Spinal cord (tissue), 10 donors: Measurements from ENCODE around the gene YWHAH. TPM values are rescaled to one million over a fixed set of nuclear protein-coding genes. Genes with fewer than 3 reads are reported as not detected.
"Not testable (repeated sequence)": the region's sequence is repeated elsewhere in the genome, so short reads cannot be mapped to it uniquely, and the experiment has no call there.

ENCODE experiments used
- DNase-seq, 6 donors: peaks; one replicate each; pipeline versions ENCODE4 v3.0.0 to v3.0.0-alpha.2; 2013 to 2015; ENCODE audit warnings: low spot score in 6 of 6, low read depth in 4 of 6
- H3K27ac ChIP-seq: one replicate; pipeline ENCODE4 v1.5.1; 2013; ENCODE audit warnings: low read depth, low read length, control low read depth
- H3K27me3 ChIP-seq: one replicate; pipeline ENCODE4 v1.6.1; 2013; ENCODE audit warnings: low read length; ENCODE audit not compliant: control insufficient read depth, insufficient read depth
- H3K36me3 ChIP-seq: one replicate; pipeline ENCODE4 v1.6.1; 2013; ENCODE audit warnings: low read length; ENCODE audit not compliant: control insufficient read depth, insufficient read depth
- H3K4me1 ChIP-seq: one replicate; pipeline ENCODE4 v1.6.1; 2013; ENCODE audit warnings: low read length; ENCODE audit not compliant: control insufficient read depth, insufficient read depth
- H3K4me3 ChIP-seq: one replicate; pipeline ENCODE4 v1.5.1; 2013; ENCODE audit warnings: low read depth, low read length, control low read depth
- H3K9me3 ChIP-seq: one replicate; pipeline ENCODE4 v1.6.1; 2013; ENCODE audit warnings: low read length; ENCODE audit not compliant: control insufficient read depth, insufficient read depth
- WGBS: methylation state at CpG from one replicate; pipeline ENCODE4 v1.1.5; 2013; ENCODE audit warnings: missing lambda C conversion rate; ENCODE audit not compliant: insufficient coverage; 5-methylcytosine and 5-hydroxymethylcytosine counted together
- polyA plus RNA-seq, 2 donors: library from polyadenylated mRNA; unstranded; fragments of 120-200 nt; gene quantifications; one replicate each; pipeline ENCODE4 v1.2.1, GENCODE V29; 2013; ENCODE audit not compliant: insufficient read length in 2 of 2
- total RNA-seq, 2 donors: library from RNA; depleted of rRNA in 1 of 2; stranded (reverse); fragments of 120-200 nt in 1 of 2; fragments of >200 nt in 1 of 2; gene quantifications; one replicate each; pipeline versions ENCODE4 v1.2.3 to v1.2.4, GENCODE V29; 2013 to 2014
- donor health status: healthy.

YWHAH gene
- total and polyA plus RNA-seq, 4 donors = 185 to 578 (median 428) TPM

DNA sequence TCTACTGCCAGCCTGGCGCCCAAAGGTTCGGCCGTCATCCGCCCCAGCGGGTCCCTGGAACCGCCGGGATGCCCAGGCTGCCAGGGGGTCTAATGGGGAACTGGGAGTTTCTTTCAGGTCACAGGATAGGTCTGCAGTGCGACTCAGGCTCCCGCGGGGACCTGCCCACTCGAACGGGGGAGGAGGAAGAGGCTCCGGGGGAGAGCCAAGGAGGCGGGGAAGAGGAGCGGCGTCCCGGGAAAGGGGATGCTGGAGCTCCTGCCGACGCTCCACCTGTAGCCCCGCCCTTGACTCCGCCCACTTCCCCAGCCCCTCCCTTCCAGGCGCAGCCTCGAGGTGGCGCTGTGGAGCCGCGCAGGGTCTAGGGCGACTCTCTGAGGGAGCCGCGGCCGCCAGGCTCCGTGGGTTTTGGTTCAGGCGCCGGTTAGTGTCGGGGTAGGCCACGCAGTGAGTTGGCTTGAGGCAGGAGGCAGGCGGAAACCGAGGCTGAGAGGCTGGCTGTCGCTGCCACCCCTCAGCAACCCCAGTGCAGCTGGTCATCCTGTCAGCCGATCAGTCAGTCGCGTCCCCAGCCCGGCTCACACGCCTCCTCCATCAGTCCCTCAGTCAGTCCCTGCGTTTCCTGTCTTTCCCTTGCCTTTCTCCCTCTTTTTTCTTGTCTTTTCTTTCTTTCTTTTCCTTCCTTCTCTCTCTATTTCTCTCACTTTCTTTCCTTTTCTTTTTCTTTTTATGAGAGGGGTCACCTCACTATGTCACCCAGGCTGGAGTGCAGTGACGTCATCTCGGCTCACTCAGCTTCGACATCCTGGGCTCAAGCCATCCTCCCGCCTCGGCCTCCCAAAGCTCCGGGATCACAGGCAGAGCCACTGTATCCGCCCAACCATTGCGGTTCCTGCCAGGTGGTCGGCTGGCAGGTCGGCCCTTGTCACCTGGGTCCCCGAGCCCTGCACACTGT lies 26.4 kb downstream of the YWHAH start:
- Histone ChIP-seq H3K4me1 (peaks cover 14% of the 10 kb centered on the region), H3K27ac (no peak overlapping the region), H3K4me3 (peak overlapping the region; percentile 40), H3K36me3 (no peaks in the 10 kb centered on the region), H3K9me3 (no peaks in the 10 kb centered on the region), H3K27me3 (no peaks in the 10 kb centered on the region)
- WGBS = 15% methylated on average over 54 of the region's 55 CpGs
- peak in 4 of 6 donors; percentile 56 to 95 (median 83) for DNase-seq

DNA sequence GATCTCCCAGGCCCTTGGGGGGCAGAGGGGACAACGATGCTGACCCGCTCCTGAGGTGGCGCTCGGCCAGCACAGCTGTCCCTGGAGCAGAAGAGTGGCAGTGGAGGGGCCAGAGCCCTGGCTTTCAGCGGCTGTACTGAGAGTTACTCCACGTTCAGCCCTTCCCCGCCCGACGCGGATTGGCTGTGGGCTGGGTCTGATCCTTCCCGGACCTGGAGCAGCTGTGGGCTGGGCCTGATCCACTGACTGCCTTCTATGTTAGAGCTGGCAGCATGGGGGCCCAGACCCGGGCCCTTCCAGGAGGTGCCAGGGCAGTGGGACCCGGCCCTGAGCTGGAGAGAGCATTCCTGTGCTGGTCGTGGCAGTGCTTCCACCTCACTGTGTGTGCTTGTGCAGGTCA lies 27.8 kb downstream of the YWHAH start:
- peaks cover 14% of the 10 kb centered on the region for H3K4me1 ChIP-seq
- no peak for DNase-seq
- WGBS = 76% methylated on average over 14 of the region's 14 CpGs
- no peaks in the 10 kb centered on the region for H3K27me3 ChIP-seq
- H3K9me3 ChIP-seq = no peaks in the 10 kb centered on the region
- no peak overlapping the region for H3K4me3 ChIP-seq
- no peak overlapping the region for H3K27ac ChIP-seq
- no peaks in the 10 kb centered on the region for H3K36me3 ChIP-seq

DNA sequence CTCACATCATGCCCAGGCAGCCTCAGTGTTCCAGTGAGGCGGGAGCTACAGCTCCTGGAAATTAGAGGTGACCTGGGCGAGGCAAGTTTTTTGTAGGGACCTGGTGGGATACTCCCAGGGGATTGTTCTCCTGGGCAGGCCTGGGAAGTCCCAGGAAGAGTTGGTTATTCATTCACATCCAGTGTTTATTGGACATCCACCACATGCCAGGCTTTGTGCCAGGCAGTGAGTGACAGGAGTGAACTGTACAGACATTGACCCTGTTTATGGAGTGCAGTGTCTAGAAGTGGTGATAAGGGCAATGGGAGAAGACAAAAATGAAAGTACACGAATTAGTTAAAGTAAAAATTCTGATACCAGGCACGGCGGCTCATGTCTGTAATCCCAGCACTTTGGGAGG lies 29.4 kb downstream of the YWHAH start:
- DNase-seq = no peak
- WGBS = 85% methylated on average over 5 of the region's 5 CpGs
- Histone ChIP-seq H3K27me3 (no peaks in the 10 kb centered on the region), H3K4me3 (no peak overlapping the region), H3K27ac (no peak overlapping the region), H3K4me1 (peaks cover 14% of the 10 kb centered on the region), H3K9me3 (no peaks in the 10 kb centered on the region), H3K36me3 (no peaks in the 10 kb centered on the region)

DNA sequence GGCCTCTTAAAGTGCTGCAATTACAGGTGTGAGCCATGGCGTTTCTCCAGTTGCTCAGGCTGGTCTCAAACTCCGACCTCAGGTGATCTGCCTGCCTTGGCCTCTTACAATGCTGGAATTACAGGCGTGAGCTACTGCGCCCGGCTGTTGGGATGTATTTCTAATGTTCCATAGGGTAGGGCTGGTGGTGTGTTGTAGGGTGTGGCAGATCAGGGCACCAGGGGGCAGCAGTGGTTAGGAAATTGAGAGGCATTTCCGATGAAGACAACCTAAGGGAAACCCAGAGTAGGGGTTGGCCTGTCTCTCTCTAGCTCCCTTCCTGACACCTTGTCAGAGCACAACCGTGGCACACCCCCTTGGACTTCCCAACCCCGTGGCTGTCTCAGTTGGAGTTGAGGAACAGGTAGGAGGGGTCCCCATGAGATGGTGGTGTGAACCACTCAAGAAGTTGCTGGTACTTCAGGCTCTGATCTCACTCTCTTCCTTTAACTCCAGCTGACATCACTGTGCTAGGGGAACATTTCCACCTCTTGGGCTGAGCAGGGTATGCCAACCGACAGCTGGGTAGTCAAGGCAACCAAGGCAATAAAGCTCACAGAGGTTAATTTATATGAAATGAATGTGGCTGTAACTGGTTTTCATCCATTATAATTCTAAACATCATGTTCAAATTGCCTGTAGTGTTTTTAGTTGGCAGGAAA lies 33.0 kb downstream of the YWHAH start:
- Histone ChIP-seq H3K27me3 (no peaks in the 10 kb centered on the region), H3K4me1 (no peaks in the 10 kb centered on the region), H3K4me3 (no peak overlapping the region), H3K27ac (no peak overlapping the region), H3K36me3 (no peaks in the 10 kb centered on the region), H3K9me3 (no peaks in the 10 kb centered on the region)
- DNase-seq = peak in 5 of 6 donors; percentile 39 to 96 (median 60)
- 16% methylated on average over 5 of the region's 9 CpGs for WGBS

DNA sequence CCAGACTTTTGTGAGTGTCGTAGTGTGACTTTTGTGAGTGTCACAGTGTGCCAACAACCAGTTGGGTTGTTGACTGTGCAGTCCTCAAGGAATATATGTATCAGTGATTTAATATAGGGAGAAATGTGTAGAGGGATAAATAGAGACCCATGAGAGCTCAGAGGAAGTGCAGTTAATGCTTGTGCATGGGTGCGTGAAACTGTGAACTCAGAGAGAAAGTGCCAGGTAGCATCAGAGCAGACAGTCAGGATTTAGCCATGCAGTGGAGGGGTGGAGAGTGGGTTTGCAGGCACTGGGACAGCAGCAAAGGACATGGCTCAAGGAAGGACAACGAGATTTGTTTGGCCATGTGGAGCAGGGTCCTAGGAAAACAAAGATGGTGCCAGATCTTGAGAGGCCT lies 33.6 kb downstream of the YWHAH start:
- H3K27me3 ChIP-seq = no peaks in the 10 kb centered on the region
- no peak overlapping the region for H3K27ac ChIP-seq
- no peaks in the 10 kb centered on the region for H3K9me3 ChIP-seq
- no peak overlapping the region for H3K4me3 ChIP-seq
- no peak for DNase-seq
- no peaks in the 10 kb centered on the region for H3K36me3 ChIP-seq
- 67% methylated on average over 3 of the region's 3 CpGs for WGBS
- H3K4me1 ChIP-seq = no peaks in the 10 kb centered on the region

DNA sequence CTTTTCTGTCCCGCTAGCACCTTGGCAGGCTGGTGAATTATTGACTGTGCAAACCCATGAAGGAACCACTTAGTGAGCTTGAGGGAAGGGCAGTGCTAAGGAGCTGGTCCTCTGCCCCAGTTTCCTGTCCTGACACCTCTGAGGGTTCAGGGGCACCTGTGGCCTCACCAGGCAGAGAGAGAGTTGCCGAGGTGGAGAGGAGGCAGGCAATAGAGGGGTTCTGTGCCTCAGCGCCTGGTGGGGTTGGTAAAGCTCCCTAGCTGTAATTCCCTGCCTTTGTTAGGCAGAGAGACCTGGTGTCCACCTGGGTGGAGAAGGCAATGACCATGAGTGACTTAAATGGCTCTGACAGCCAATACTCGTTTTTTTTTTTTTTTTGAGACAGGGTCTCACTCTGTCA lies 36.3 kb downstream of the YWHAH start:
- Histone ChIP-seq H3K4me3 (no peak overlapping the region), H3K9me3 (no peaks in the 10 kb centered on the region), H3K27me3 (no peaks in the 10 kb centered on the region), H3K27ac (no peak overlapping the region), H3K36me3 (no peaks in the 10 kb centered on the region), H3K4me1 (peaks cover 3% of the 10 kb centered on the region)
- no peak for DNase-seq
- WGBS = 76% methylated on average over 3 of the region's 4 CpGs

DNA sequence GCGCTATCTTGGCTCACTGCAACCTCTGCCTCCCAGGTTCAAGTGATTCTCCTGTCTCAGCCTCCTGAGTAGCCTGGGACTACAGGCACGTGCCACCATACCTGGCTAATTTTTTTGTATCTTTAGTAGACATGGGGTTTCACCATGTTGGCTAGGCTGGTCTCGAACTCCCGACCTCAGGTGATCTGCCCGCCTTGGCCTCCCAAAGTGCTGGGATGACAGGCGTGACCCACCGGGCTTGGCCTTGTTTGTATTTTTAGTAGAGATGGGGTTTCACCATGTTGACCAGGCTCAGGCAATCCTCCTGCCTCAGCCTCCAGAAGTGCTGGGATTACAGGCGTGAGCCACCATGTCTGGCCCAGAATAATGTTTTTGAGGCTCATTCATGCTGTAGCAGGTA lies 37.6 kb downstream of the YWHAH start:
- WGBS = 95% methylated on average over 7 of the region's 8 CpGs
- H3K9me3 ChIP-seq, H3K36me3 ChIP-seq, H3K27me3 ChIP-seq, DNase-seq, H3K27ac ChIP-seq, H3K4me1 ChIP-seq, H3K4me3 ChIP-seq: not testable (repeated sequence)

DNA sequence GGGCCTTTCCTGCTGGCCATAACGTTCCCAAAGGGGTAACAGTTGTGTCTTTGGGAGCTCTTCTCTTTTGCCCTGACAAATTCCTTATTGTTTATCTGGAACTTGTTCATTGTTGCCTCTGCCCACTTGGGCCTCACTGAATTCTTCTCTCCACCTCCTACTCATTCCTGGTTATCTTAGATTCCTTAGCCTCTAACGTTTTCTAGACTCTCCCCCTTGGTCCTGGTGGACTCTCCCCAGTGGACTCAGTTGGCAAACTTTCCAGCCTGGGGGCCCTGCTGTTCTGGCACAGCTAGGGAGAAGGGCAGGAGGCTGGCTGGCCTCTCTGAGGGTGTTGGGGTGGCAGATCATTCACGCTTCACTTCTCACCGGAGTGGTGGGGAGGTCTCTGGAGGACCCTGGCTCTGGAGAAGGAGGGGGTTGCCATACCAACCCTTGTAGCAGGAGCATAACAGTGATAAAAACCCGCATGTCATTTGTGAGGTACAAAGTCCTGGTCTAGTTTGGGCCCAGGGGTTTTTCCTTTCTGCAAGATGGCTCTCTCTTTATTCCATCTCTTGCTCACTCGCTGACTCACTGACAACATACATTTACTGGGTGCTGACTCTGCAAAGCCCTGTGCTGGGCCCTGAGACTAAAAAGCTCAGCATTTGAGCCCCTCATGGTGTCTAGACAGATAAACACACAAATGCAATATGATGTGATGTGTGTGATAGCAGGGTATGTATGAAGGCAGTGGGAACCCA lies 39.7 kb downstream of the YWHAH start:
- WGBS = 61% methylated on average over 4 of the region's 6 CpGs
- Histone ChIP-seq H3K4me1 (peaks cover 3% of the 10 kb centered on the region), H3K27me3 (no peaks in the 10 kb centered on the region), H3K36me3 (no peaks in the 10 kb centered on the region), H3K4me3 (no peak overlapping the region), H3K9me3 (no peaks in the 10 kb centered on the region), H3K27ac (no peak overlapping the region)
- no peak for DNase-seq

DNA sequence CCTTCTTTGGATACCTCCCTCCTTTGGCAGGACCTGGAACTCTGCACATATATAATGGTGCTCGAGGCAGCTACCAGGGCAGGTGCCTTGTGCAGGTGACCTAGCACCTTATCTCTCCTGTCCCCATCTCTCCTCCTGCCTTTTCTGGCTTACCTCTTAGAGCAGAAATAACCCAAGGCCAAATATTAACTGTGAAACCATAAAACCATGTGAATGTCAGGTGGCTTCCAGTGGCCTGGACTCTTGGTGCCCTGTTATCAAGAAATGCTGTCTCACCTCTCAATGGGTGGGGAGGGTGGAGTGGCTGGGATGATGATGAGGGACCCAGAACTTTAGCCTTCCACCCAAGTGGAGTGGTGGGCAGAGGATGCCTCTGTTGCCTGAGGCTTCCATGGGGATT lies 42.9 kb downstream of the YWHAH start:
- H3K9me3 ChIP-seq = no peaks in the 10 kb centered on the region
- H3K27me3 ChIP-seq = peaks cover 2% of the 10 kb centered on the region
- peaks cover 3% of the 10 kb centered on the region for H3K4me1 ChIP-seq
- no peaks in the 10 kb centered on the region for H3K36me3 ChIP-seq
- no peak overlapping the region for H3K27ac ChIP-seq
- no peak overlapping the region for H3K4me3 ChIP-seq
- 89% methylated on average over 1 of the region's 1 CpG for WGBS
- DNase-seq = no peak
